Bronchial epithelial cell (primary cell): ENCODE data around the gene LDLRAD3. TPM values are rescaled to one million over a fixed set of nuclear protein-coding genes. Genes with fewer than 3 reads are reported as not detected.

ENCODE experiments used
- DNase-seq: peaks from one replicate; pipeline ENCODE4 v3.0.0-alpha.2; 2010; ENCODE audit warnings: low read depth
- FAIRE-seq: peaks from 2 replicates; lab custom pipeline; 2011; peaks lifted over from hg19 to GRCh38; lab: Jason Lieb, UNC
- H3K27me3 ChIP-seq: 2 replicates; pipeline ENCODE4 v1.5.1; 2011; ENCODE audit warnings: low read length; ENCODE audit not compliant: control insufficient read depth, insufficient read depth
- H3K36me3 ChIP-seq: 2 replicates; pipeline ENCODE4 v1.5.1; 2011; ENCODE audit warnings: low read length; ENCODE audit not compliant: control insufficient read depth, insufficient read depth
- H3K4me3 ChIP-seq: 2 replicates; pipeline ENCODE4 v1.5.1; 2011; ENCODE audit warnings: mild to moderate bottlenecking, low read depth, low read length, control low read depth
- total RNA-seq: library from RNA; depleted of rRNA; stranded (reverse); fragments of >200 nt; gene quantifications from 2 replicates; pipeline ENCODE4 v1.2.1, GENCODE V29; 2014
- TF ChIP-seq, protein P1 (sequence below): IDR thresholded peaks from 2 replicates; pipeline ENCODE4 v1.5.1; 2011; ENCODE audit warnings: mild to moderate bottlenecking, moderate library complexity, low read length, control low read depth, inconsistent platforms; ENCODE audit not compliant: insufficient read depth, severe bottlenecking

The LDLRAD3 gene
- total RNA-seq, 1 donor from 2014 or later, result 4.7 TPM

- H3K27me3 ChIP-seq, result no peaks in the 10 kb centered on the region
- DNase-seq, result no peak
- no peaks in the 10 kb centered on the region for H3K36me3 ChIP-seq
- no peak for FAIRE-seq
- TF ChIP-seq, protein P1, sequence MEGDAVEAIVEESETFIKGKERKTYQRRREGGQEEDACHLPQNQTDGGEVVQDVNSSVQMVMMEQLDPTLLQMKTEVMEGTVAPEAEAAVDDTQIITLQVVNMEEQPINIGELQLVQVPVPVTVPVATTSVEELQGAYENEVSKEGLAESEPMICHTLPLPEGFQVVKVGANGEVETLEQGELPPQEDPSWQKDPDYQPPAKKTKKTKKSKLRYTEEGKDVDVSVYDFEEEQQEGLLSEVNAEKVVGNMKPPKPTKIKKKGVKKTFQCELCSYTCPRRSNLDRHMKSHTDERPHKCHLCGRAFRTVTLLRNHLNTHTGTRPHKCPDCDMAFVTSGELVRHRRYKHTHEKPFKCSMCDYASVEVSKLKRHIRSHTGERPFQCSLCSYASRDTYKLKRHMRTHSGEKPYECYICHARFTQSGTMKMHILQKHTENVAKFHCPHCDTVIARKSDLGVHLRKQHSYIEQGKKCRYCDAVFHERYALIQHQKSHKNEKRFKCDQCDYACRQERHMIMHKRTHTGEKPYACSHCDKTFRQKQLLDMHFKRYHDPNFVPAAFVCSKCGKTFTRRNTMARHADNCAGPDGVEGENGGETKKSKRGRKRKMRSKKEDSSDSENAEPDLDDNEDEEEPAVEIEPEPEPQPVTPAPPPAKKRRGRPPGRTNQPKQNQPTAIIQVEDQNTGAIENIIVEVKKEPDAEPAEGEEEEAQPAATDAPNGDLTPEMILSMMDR, result no peak
- H3K4me3 ChIP-seq, result no peak overlapping the region
Measured at GRCh38 chr11:36019005-36019596, 75.2 kb downstream of the LDLRAD3 start.

DNA sequence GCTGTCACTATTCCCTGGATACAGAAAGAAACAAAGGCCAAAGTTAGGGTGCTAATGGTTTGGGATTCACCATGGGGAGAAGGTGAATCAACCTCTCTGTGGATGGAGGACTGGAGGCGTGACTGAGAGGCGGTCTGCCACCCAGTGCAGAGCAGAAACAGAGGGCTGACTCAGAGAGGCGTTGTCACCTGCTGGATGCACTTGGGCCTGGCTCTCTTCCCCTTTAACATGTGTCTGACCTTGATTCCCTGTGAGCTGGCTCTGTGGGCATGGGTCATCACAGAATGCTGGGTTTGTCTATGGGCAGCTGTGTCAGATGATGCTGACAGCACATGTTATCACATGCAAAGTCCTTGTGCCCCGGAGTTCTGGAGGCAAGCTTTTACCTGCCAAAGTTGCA is 75.9 kb downstream of the LDLRAD3 start:
- TF ChIP-seq, protein P1, result no peak
- Histone ChIP-seq H3K27me3 (no peaks in the 10 kb centered on the region), H3K4me3 (no peak overlapping the region), H3K36me3 (no peaks in the 10 kb centered on the region)
- FAIRE-seq (peak; percentile 97), DNase-seq (peak; percentile 86)

DNA sequence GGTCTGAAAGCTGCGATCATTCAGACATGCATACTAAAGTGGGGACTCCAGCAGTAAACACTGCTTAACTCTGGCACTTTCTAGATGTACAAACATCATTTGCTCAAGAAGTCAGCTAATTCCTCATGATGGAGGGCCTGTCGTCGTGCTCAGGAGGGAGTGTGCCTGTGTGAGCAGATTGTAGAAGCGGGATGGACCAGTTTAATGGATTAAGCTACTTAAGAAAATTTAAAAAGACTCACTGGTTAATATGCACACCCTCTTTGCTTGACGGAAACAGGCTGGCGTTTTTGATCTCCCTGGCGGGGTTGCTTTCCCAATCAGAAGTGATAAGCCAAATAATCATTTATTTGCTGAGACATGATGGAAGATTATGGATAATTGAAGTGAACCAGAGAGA is 79.0 kb downstream of the LDLRAD3 start:
- no peak overlapping the region for H3K4me3 ChIP-seq
- H3K36me3 ChIP-seq, result no peaks in the 10 kb centered on the region
- FAIRE-seq (no peak), DNase-seq (no peak)
- TF ChIP-seq, protein P1, result no peak
- H3K27me3 ChIP-seq, result no peaks in the 10 kb centered on the region

DNA sequence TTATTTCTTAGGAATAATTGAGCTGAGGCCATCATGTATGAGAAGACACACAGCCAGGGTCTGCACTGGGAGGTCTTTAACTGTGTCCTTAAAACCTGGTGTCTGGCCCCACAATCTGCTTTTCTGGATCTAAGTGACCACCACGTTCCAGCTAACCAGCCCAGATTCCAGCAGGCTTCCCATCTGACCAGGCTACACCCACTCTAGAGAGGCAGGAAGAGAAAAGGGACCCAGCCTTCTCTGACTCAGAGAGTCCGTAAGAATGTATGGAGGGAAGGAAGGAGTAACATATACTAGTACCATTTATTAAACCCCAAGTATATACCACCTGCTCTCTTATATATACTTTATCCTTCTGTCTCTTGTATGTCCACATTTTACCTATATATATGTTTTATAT is 80.1 kb downstream of the LDLRAD3 start:
- FAIRE-seq, result no peak
- TF ChIP-seq, protein P1, result no peak

GRCh38 chr11:36024716-36025115 is 80.9 kb downstream of the LDLRAD3 start:
- DNase-seq, result no peak
- TF ChIP-seq, protein P1, result no peak
- no peaks in the 10 kb centered on the region for H3K36me3 ChIP-seq
- no peak for FAIRE-seq
- no peak overlapping the region for H3K4me3 ChIP-seq
- no peaks in the 10 kb centered on the region for H3K27me3 ChIP-seq

More for the DNA sequence above, 80.1 kb downstream of the LDLRAD3 start:
- no peak overlapping the region for H3K4me3 ChIP-seq
- DNase-seq, result peak; percentile 45
- no peaks in the 10 kb centered on the region for H3K36me3 ChIP-seq
- H3K27me3 ChIP-seq, result no peaks in the 10 kb centered on the region
